IMR-90 (cell line): ENCODE data around the gene UBAC1. TPM values are rescaled to one million over a fixed set of nuclear protein-coding genes. Genes with fewer than 3 reads are reported as not detected.

Experiments used
- ATAC-seq: fragments of 200-7000 bp; cut with Tn5 transposase; 2 replicates; pipeline ENCODE4 v1.9.1; 2020; ENCODE audit warnings: low read depth, mild to moderate bottlenecking, moderate library complexity
- BruUV-seq: library from RNA; stranded (reverse); fragments of 400-500 nt; replicated peaks from 2 replicates; lab custom pipeline; 2021; lab: Mats Ljungman, UMichigan
- CTCF ChIA-PET: fragments of 300-600 bp; formaldehyde crosslinking; extraction: SDS; loops from one replicate; lab custom pipeline; 2021; ENCODE audit warnings: antibody characterized with exemption; lab: Yijun Ruan, JAX
- POLR2A ChIA-PET: fragments of 300-600 bp; sonication (Branson Sonifier 250); formaldehyde crosslinking; loops from one replicate; lab custom pipeline; 2022; ENCODE audit warnings: antibody characterized with exemption; ENCODE audit not compliant: unreplicated experiment; lab: Charles Lee
- DNase-seq: peaks from one replicate; pipeline ENCODE4 v3.0.0; 2013
- H2AFZ ChIP-seq: replicated peaks from 2 replicates; pipeline ENCODE3; 2013; ENCODE audit warnings: low read length, mild to moderate bottlenecking; ENCODE audit not compliant: poor library complexity
- H2AK5ac ChIP-seq: 2 replicates; pipeline ENCODE4 v1.6.1; 2013; ENCODE audit warnings: low read depth, low read length, inconsistent platforms
- H2AK9ac ChIP-seq: replicated peaks from 2 replicates; pipeline ENCODE3; 2013; ENCODE audit warnings: mild to moderate bottlenecking, low read depth, low read length, moderate library complexity; ENCODE audit not compliant: poor library complexity
- H2BK120ac ChIP-seq: 2 replicates; pipeline ENCODE4 v1.6.1; 2013; ENCODE audit warnings: low read depth, low read length, inconsistent platforms
- H2BK15ac ChIP-seq: 3 replicates; pipeline ENCODE4 v1.6.1; 2013; ENCODE audit warnings: low read depth, low read length, inconsistent platforms
- H2BK20ac ChIP-seq: 2 replicates; pipeline ENCODE4 v1.6.1; 2013; ENCODE audit warnings: low read depth, mild to moderate bottlenecking, inconsistent platforms, low read length, moderate library complexity
- H2BK5ac ChIP-seq: 2 replicates; pipeline ENCODE4 v1.6.1; 2013; ENCODE audit warnings: mild to moderate bottlenecking, low read depth, low read length, inconsistent platforms; ENCODE audit not compliant: poor library complexity, severe bottlenecking
- H3K14ac ChIP-seq: replicated peaks from 2 replicates; pipeline ENCODE4 v1.6.1; 2013; ENCODE audit warnings: low read depth, low read length, inconsistent platforms
- H3K18ac ChIP-seq: 2 replicates; pipeline ENCODE4 v1.6.1; 2013; ENCODE audit warnings: low read depth, low read length, control low read depth
- H3K23ac ChIP-seq: 2 replicates; pipeline ENCODE4 v1.6.1; 2013; ENCODE audit warnings: low read depth, low read length, inconsistent platforms
- H3K27ac ChIP-seq: 2 replicates; pipeline ENCODE4 v1.5.1; 2013; ENCODE audit warnings: mild to moderate bottlenecking, control low read depth, low read length; ENCODE audit not compliant: insufficient read depth
- H3K27me3 ChIP-seq: 2 replicates; pipeline ENCODE4 v1.6.1; 2013; ENCODE audit warnings: low read length; ENCODE audit not compliant: control insufficient read depth, insufficient read depth
- H3K36me3 ChIP-seq: 2 replicates; pipeline ENCODE4 v1.6.1; 2013; ENCODE audit warnings: low read length, mixed read lengths; ENCODE audit not compliant: control insufficient read depth, insufficient read depth
- H3K4ac ChIP-seq: 2 replicates; pipeline ENCODE4 v1.6.1; 2013; ENCODE audit warnings: low read depth, low read length, inconsistent platforms
- H3K4me1 ChIP-seq: 2 replicates; pipeline ENCODE4 v1.6.1; 2013; ENCODE audit warnings: low read length, mixed read lengths; ENCODE audit not compliant: control insufficient read depth, insufficient read depth
- H3K4me2 ChIP-seq: 2 replicates; pipeline ENCODE4 v1.6.1; 2013; ENCODE audit warnings: low read depth, mild to moderate bottlenecking, control low read depth, low read length, moderate library complexity
- H3K4me3 ChIP-seq: 2 replicates; pipeline ENCODE4 v1.5.1; 2013; ENCODE audit warnings: low read depth, mild to moderate bottlenecking, control low read depth, low read length, moderate library complexity; ENCODE audit not compliant: insufficient read depth
- H3K56ac ChIP-seq: 2 replicates; pipeline ENCODE4 v1.6.1; 2013; ENCODE audit warnings: low read length, inconsistent platforms; ENCODE audit not compliant: insufficient read depth; ENCODE audit errors: extremely low read depth
- H3K79me1 ChIP-seq, 2 experiments: 2 replicates each; pipeline ENCODE4 v1.6.1; 2013; ENCODE audit warnings: low read length in 2 of 2, inconsistent platforms in 1 of 2, low read depth in 1 of 2
- H3K9ac ChIP-seq: 2 replicates; pipeline ENCODE4 v1.6.1; 2013; ENCODE audit warnings: low read depth, low read length, control low read depth
- H3K9me1 ChIP-seq: 2 replicates; pipeline ENCODE4 v1.6.1; 2013; ENCODE audit warnings: low read length, inconsistent platforms; ENCODE audit not compliant: insufficient read depth
- H3K9me3 ChIP-seq: 2 replicates; pipeline ENCODE4 v1.6.1; 2013; ENCODE audit warnings: low read length; ENCODE audit not compliant: control insufficient read depth, insufficient read depth
- H4K20me1 ChIP-seq: 2 replicates; pipeline ENCODE4 v1.6.1; 2013; ENCODE audit warnings: low read length, inconsistent platforms; ENCODE audit not compliant: insufficient read depth
- H4K5ac ChIP-seq: 2 replicates; pipeline ENCODE4 v1.6.1; 2013; ENCODE audit warnings: mild to moderate bottlenecking, low read depth, low read length, control low read depth
- H4K8ac ChIP-seq, 2 experiments: 2 replicates each; pipeline ENCODE4 v1.6.1; 2013; ENCODE audit warnings: low read depth in 2 of 2, low read length in 2 of 2, control low read depth in 1 of 2, inconsistent platforms in 1 of 2
- H4K91ac ChIP-seq: 2 replicates; pipeline ENCODE4 v1.6.1; 2013; ENCODE audit warnings: low read depth, low read length, inconsistent platforms; ENCODE audit not compliant: insufficient read depth
- BHLHE40 ChIP-seq: fragments of 150-350 bp; IDR thresholded peaks from 2 replicates; pipeline ENCODE4 v1.6.1; 2016; ENCODE audit warnings: mild to moderate bottlenecking, low read depth, low read length
- CHD1 ChIP-seq: IDR thresholded peaks from 2 replicates; pipeline ENCODE4 v1.6.1; 2012; ENCODE audit warnings: low read depth, low read length, improper control_type of control experiment
- CTCF ChIP-seq: conservative IDR thresholded peaks from 2 replicates; pipeline ENCODE4 v1.5.1; 2012; ENCODE audit warnings: mild to moderate bottlenecking, low read depth, low read length, improper control_type of control experiment
- ELK1 ChIP-seq: fragments of 150-350 bp; IDR thresholded peaks from 2 replicates; pipeline ENCODE4 v1.6.1; 2016; ENCODE audit warnings: low read depth, mild to moderate bottlenecking, low read length, moderate library complexity, borderline replicate concordance
- RFX5 ChIP-seq: IDR thresholded peaks from 2 replicates; pipeline ENCODE4 v1.8.0; 2012; ENCODE audit warnings: low read depth, mild to moderate bottlenecking, low read length, moderate library complexity
- WGBS, 2 experiments: methylation state at CpG; one replicate each; pipeline versions ENCODE4 v1.1.5 to v1.1.7; 2013; ENCODE audit warnings: missing lambda C conversion rate in 2 of 2; ENCODE audit not compliant: insufficient read length in 1 of 2; ENCODE audit errors: extremely low coverage in 2 of 2; 5-methylcytosine and 5-hydroxymethylcytosine counted together
- dilution Hi-C: fragments of 300-500 bp; cut with HindIII; formaldehyde crosslinking; loops from one replicate; pipeline ENCODE4 v1.14.3; 2018; ENCODE audit warnings: low sequenced_read_pairs; ENCODE audit not compliant: unreplicated experiment
- in situ Hi-C: fragments of 300-500 bp; cut with MboI; formaldehyde crosslinking; loops from 3 replicates; pipeline ENCODE4 v1.14.3; 2019; ENCODE audit warnings: low sequenced_read_pairs, inconsistent platforms, mixed read lengths
- intact Hi-C: fragments of 100-400 bp; cut with micrococcal nuclease; formaldehyde crosslinking; loops from 2 replicates; pipeline ENCODE4 v1.10.0; 2022
- polyA plus RNA-seq, 3 experiments: library from polyadenylated mRNA; depleted of rRNA; stranded (reverse); fragments of >200 nt; gene quantifications; 2 replicates each; pipeline ENCODE4 v1.2.3, GENCODE V29; 2012; ENCODE audit warnings: low replicate concordance in 1 of 3
- total RNA-seq: library from RNA; depleted of rRNA; stranded (reverse); fragments of >200 nt; gene quantifications from 2 replicates; pipeline ENCODE4 v1.2.3, GENCODE V29; 2012

Gene UBAC1
- total and polyA plus RNA-seq, 2 of the 4 experiments (the other 2 are of a cell fraction): 25.3 to 33.9 TPM

GRCh38 chr9:135903358-135903656 is 57.9 kb downstream of the UBAC1 start:
- dilution Hi-C loops: no loop called here
- H4K20me1 ChIP-seq: peaks cover 78% of the 10 kb centered on the region
- DNase-seq: no peak
- no peak overlapping the region for H4K91ac ChIP-seq
- no peak overlapping the region for H4K8ac ChIP-seq
- H3K56ac ChIP-seq: no peak overlapping the region
- ATAC-seq: no peak
- H2BK20ac ChIP-seq: no peak overlapping the region
- H3K4me3 ChIP-seq: no peak overlapping the region
- H4K5ac ChIP-seq: no peak overlapping the region
- in situ Hi-C loops: loop anchor here (5.0 kb wide), 1 partner anchor 46 kb away; no protein-coding TSS in a partner anchor
- H3K9me3 ChIP-seq: peaks cover 2% of the 10 kb centered on the region; the same call in 1 of the 2 replicates
- H3K36me3 ChIP-seq: 0 out of 2 replicates have a peak, but pooled peaks cover 2% of the 10 kb centered on the region
- no peak overlapping the region for H3K9ac ChIP-seq
- intact Hi-C loops: no loop called here
- H2AK5ac ChIP-seq: no peak overlapping the region
- H3K27me3 ChIP-seq: no peaks in the 10 kb centered on the region
- H3K18ac ChIP-seq: no peak overlapping the region
- no peak overlapping the region for H3K23ac ChIP-seq
- no peak overlapping the region for H3K27ac ChIP-seq
- peaks cover 22 to 78% of the 10 kb centered on the region in 2 experiments for H3K79me1 ChIP-seq
- H2BK120ac ChIP-seq: no peak overlapping the region
- POLR2A ChIA-PET: no interaction called here
- WGBS, 2 experiments: no CpG with 5 or more reads among the region's 3 CpGs
- H3K4me2 ChIP-seq: no peak overlapping the region
- H2AK9ac ChIP-seq: no peak overlapping the region
- CTCF ChIA-PET: no interaction called here
- no peak overlapping the region for H2AFZ ChIP-seq
- BruUV-seq: no TSS peak
- no peak overlapping the region for H3K4ac ChIP-seq
- TF ChIP-seq BHLHE40 (no peak), ELK1 (no peak), CTCF (no peak), RFX5 (no peak), CHD1 (no peak)
- peaks cover 5% of the 10 kb centered on the region for H3K4me1 ChIP-seq
- H3K14ac ChIP-seq: no peak overlapping the region
- no peak overlapping the region for H2BK15ac ChIP-seq
- peaks cover 15% of the 10 kb centered on the region; the same call in 1 of the 2 replicates for H3K9me1 ChIP-seq
- H2BK5ac ChIP-seq: no peak overlapping the region
